Testis (tissue), 2 donors: ENCODE data around the gene ECM1.

Source experiments
- POLR2A ChIP-seq: fragments of 450-650 bp; IDR thresholded peaks from one replicate; pipeline ENCODE4 v1.6.1; 2017; ENCODE audit warnings: antibody characterized with exemption, mild to moderate bottlenecking, moderate library complexity
- TF ChIP-seq, protein P1 (sequence below), 3 experiments: fragments of 450-650 bp in 2 of 3; fragments of 200-600 bp in 1 of 3; sonication (generic) in 1 of 3; IDR thresholded peaks; one replicate each; pipeline ENCODE4 v1.5.1; 2016 to 2019; ENCODE audit warnings: antibody characterized with exemption in 3 of 3, mild to moderate bottlenecking in 2 of 3, moderate library complexity in 1 of 3

DNA sequence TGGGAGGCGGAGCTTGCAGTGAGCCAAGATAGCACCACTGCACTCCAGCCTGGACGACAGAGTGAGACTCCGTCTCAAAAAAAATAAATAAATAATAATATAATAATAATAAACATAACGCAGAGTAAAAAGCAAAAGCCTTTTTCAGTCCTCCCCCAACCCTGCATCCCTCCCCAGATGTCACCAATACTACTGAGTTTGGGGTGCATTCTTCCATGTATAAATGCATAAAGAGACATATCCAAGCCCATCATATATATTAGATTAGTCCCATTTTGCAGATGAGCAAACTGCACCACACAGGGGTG lies 40.4 kb downstream of the ECM1 start:
- no peak for TF ChIP-seq POLR2A
- TF ChIP-seq, protein P1, sequence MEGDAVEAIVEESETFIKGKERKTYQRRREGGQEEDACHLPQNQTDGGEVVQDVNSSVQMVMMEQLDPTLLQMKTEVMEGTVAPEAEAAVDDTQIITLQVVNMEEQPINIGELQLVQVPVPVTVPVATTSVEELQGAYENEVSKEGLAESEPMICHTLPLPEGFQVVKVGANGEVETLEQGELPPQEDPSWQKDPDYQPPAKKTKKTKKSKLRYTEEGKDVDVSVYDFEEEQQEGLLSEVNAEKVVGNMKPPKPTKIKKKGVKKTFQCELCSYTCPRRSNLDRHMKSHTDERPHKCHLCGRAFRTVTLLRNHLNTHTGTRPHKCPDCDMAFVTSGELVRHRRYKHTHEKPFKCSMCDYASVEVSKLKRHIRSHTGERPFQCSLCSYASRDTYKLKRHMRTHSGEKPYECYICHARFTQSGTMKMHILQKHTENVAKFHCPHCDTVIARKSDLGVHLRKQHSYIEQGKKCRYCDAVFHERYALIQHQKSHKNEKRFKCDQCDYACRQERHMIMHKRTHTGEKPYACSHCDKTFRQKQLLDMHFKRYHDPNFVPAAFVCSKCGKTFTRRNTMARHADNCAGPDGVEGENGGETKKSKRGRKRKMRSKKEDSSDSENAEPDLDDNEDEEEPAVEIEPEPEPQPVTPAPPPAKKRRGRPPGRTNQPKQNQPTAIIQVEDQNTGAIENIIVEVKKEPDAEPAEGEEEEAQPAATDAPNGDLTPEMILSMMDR (IDR thresholded peaks at IDR 0.05): no peak
